Islet precursor cell (in vitro differentiated cells): Measurements from ENCODE around the gene SLC38A10.

Experiments used
- DNase-seq: peaks from one replicate; pipeline ENCODE4 v3.0.0-alpha.2; 2018

SLC38A10 gene

GRCh38 chr17:81273698-81274470 lies 21.2 kb downstream of the SLC38A10 start:
- no peak for DNase-seq

GRCh38 chr17:81272616-81273015 lies 22.5 kb downstream of the SLC38A10 start:
- no peak for DNase-seq

DNA sequence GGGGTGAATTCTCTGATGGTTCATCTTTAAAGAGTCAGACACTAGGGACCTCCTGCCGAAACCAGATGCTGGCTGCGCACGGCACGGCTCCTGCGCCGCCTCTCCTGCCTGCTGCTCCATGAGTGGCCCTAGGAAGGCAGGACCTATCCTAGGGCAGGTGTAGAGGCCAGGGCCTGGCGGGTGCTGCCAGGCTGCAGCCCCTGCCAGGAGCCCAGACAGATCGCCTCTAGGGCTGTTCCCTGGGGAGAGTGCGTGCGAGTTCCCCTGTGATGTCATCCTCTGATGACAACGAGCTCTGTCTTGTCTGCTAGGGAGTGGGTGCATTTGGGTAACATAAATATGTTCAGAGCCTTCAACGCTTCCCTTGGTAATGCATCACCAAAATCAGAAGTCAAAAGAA lies 23.9 kb downstream of the SLC38A10 start:
- DNase-seq: no peak

DNA sequence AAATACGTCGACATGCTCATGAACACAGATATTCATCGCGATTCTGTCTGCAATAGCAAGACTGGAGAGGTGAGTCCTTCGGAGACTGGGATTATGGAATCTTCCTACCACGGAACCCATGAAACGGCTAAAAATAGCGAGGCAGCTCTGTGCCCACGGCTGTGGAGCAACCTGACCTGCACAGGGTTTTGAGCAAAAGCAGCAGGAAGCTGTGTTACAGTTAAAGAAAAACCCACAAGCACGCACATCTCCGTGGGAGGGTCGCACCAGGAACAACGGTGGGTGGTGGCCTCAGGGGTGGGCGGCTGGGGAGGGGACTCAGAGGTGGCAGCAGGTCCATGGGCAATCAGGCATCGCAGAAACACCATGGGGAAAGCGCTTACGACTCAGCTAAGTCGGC lies 24.8 kb downstream of the SLC38A10 start:
- no peak for DNase-seq

DNA sequence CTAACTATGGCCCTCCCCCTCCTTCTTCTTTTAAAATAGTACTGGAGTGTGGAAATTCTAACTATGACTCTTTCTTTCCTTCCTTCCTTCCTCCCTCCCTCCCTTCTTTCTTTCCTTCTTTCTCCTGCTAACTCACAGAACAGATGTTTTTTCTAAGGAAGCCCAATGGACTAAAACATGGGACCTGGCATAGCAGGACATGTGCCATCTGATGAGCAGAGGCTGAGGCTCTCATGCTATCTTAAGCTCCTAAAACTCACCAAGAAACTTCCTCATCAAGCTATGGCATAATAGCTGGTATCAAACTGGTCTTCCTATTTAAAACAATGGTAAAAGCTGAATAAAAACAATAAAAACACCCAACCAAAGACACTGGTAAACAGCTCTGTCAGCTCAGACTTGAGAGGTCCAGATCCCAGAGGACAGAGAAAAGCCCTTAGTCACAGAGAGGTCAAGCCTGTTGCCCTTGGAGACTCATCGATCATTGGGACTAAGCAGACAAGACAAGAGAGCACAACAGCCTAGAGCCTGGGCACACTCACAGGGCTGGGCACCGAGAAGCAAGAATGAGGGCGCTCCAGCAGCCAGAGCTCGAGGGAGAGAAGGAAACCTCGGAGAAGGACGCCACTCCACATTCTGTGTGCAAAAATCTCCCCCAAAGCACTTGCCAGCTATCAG lies 27.6 kb downstream of the SLC38A10 start:
- no peak for DNase-seq

GRCh38 chr17:81265576-81265975 lies 29.5 kb downstream of the SLC38A10 start:
- DNase-seq: no peak

DNA sequence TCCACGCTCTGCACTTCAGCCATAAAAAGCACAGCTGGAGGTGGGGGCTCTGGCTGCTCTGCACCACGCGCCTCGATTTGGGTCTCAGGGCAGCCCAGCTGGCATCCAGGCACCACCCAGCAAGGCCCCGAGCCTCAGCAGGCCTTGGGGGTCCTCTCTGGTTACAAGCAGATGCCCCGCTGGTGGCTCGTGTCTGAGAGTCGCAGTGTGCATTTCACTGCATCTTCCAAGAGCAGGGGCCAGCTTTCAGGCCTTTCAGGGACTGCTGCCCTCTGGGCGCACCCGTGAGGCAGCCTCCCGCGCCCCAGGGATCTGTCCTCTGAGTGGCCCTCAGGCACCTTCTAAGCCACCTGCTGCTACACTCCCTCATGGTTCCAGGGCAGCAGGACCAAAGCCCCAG lies 30.5 kb downstream of the SLC38A10 start:
- no peak for DNase-seq

GRCh38 chr17:81263371-81264181 lies 31.5 kb downstream of the SLC38A10 start:
- DNase-seq: no peak

DNA sequence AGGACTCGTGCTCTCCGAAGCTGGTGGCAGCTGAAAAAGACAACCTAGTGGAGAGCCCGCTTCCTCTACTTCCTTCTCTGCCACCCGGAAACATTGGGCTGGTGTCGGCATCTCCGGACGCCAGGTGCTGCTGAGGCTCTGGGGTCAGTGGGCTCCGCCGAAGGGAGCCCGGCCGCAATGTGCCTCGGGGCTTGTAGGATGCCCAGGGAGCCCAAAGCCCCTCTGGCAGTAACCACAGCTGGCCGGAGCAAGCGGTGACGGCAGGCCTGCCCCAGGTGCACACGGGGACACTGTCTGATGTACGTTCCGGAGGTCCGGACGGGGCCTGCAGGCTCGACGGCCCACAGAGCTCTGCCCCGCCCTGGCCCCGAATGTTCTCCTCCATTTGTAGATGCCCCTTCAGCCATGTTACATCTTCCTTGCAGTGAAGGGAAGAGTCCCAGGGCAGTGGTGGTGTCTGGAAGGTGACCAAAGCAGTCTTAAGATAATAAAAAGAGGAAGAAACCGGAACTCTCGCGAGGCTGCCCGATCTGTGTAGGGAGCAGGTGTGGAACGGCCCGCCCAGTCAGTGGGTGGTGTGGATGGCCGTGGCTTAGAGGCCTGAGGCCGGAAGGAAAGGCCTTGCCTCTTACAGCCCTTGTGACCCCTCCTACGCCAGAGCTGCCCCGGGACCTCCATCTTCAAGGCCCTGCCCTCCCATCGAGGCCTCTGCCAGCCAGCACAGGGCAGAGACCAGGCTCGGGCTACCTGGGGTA lies 33.3 kb downstream of the SLC38A10 start:
- DNase-seq: no peak

DNA sequence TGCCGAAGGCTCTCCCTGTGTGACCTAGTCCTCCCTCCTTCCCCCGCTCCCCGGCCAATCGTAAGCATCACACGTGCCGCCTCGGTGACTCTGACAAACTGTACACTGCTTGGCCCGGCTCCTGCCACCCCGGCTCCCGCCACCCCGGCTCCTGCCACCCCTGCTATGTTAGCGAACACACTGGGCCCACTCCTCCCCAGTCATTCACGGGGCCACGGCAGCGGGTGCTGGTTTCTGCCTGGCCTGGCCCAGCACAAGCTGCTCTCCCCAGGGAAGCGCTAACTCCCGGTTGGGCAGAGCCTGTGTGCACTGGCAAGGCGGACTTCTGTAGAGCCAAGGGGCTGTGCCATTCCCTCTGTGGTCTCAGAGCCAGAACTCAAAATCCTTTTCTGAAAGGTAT lies 34.0 kb downstream of the SLC38A10 start:
- DNase-seq: no peak

- no peak for DNase-seq
These were observed 34.5 kb downstream of the SLC38A10 start for GRCh38 chr17:81260641-81261040.

- DNase-seq: no peak
These were observed 34.9 kb downstream of the SLC38A10 start for GRCh38 chr17:81260171-81260570.

- no peak for DNase-seq
These were observed 36.0 kb downstream of the SLC38A10 start for GRCh38 chr17:81259058-81259605.

GRCh38 chr17:81258292-81258691 lies 36.8 kb downstream of the SLC38A10 start:
- DNase-seq: no peak

- DNase-seq: no peak
These were observed 37.6 kb downstream of the SLC38A10 start for GRCh38 chr17:81257533-81257932.

DNA sequence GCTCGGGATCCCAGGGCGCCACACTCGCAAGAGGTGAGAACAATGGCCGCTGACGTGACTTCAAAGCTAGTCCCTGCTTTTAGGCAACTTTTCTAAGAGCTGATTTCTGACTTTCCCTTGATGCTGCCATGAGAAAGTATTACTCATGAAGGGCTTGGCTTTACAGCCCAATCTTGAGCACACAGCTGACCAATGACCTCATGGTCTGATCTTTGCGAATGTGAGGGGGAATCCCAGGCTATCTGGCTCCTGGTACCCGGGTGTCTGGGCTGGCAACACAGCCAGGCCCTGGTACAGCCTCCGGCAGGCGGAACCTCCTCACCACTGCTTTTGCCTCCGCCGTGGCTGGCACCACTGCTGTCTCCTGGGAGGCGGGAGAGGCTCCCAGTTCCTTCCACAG lies 38.5 kb downstream of the SLC38A10 start:
- DNase-seq: no peak

DNA sequence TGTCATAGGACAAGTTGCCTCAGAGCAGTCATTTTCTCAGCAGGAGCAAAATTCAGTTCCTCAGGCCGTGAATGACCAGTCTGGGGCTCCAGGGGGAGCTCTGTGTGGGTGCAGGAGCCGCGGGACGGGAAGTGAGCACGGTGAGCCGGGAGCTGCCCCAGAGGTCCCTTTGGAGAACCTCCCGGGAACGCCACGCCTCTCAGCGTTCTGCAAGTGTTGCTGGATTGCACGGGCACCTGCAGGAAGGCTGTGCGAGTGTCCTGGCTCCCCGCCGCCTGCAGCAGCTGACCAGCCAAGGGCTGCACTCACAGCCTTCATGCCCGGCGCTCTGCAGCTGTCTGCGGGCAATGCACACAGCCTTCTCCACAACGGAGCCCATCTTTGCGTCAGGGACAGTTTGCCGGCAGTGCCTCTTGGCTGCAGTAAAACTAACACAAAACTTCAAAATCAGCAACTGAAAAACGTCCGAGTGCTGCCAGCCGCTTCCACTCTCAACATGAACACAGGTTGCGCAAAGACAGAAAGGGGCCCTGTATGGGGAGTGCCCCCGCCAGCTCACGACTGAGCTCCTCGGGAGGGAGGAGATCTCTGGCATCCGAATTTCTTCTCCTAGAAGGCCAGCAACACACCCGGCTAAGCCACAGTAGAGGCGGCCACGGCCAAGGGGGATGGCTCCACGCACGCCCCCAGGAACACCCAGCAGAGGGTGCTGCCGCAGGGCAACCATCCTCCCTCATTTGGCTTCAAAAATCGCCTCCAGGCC lies 40.0 kb downstream of the SLC38A10 start:
- peak; percentile 89 for DNase-seq

DNA sequence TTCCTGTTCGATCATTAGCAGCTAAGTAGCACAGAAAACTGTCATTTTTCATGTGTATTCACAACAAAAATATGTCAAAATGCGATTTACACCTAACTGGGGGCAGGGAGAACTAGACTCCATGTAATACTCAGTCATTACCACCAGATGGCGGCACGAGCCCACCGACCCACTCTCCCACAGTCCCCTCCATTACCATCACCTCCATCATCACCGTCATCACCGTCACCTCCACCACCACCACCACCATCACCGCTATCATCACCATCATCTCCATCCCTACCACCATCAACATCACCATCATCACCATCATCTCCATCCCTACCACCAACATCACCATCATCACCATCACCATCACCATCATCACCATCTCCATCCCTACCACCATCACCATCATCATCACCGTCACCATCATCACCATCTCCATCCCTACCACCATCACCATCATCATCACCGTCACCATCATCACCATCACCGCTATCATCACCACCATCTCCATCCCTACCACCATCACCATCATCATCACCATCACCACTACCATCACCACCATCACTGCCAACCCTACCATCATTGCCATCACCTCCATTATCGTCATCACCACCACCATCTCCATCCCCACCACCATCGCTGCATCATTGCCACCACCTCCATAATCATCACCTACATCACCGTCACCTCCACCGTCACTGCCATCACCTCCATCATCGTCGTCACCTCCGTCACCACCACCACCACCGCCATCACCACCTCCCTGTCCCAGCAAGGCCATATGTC lies 41.6 kb downstream of the SLC38A10 start:
- no peak for DNase-seq

DNA sequence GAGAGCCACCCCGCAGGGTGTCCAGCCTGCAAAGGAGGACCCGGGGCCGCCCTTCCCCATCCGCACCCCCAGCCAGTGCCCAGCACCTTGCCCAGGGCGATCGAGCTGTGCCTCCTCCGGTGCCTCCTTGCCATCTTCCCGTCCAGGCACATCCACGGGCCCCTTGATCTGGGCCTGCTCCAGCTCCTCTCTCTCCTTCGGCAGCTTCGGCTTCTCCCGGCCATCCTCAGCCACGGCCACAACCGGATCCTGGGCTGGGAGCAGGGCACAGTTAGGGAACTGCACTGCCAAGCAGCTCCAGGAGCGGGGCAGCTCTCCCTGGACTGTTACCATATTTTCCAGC lies 42.1 kb downstream of the SLC38A10 start:
- no peak for DNase-seq

- no peak for DNase-seq
These were observed 42.7 kb downstream of the SLC38A10 start for GRCh38 chr17:81252326-81252986.
